HG03039 (cell line): ENCODE results near the gene CACNA1C.

ENCODE experiments used
- ATAC-seq: cut with Tn5 transposase; IDR thresholded peaks from one replicate; pipeline ENCODE4 v1.9.1; 2021; ENCODE audit warnings: mild to moderate bottlenecking, moderate library complexity; ENCODE audit not compliant: unreplicated experiment

Gene CACNA1C

DNA sequence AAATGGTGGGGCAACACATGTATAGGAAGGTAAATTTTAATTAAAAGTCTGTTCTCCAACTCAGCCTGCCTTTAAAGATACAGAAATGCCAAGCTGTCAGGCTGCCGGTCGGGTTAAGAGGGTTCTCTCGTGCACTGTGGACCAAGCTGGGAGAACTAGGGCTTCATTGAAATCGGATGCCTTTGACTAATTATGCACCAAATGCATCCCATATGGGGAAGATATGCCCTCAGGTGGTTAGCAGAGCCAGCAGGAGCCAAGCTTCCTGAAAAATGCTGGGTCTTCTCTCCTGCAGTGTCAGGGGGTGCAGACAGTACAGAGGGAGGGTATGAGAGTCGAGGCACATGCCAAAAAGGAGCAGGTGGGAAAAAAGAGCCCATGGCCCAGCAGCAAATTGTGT, 236.1 kb downstream of the CACNA1C start:
- no peak for ATAC-seq

- no peak for ATAC-seq
These were observed 236.7 kb downstream of the CACNA1C start for GRCh38 chr12:2289525-2289924.

GRCh38 chr12:2290091-2290490, 237.3 kb downstream of the CACNA1C start:
- ATAC-seq = no peak

DNA sequence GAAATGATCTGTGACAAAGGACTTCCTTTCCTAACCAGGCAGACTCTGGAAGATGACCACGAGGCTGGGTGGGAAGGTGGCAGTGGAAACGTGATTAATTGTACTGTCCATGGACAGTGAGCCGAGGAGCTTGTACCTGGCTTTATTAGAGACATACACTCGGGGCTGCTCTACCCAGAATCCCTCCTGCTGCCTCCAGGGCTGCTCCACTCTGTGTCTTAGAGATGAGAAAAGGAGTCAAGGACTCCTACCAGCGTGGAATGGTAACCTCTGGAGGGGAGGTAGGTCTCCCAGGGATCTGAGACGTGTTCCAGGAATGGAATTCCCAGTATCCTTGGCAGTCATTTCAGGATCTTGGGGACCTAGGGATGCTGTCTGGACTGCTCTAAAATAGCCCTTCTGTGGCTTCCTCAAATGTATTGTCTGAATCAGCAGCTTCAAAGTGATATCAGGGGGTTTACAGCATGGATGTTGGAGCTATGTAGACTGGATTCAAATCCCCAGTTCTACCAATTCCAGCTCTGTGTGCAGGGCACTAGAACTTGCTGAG, 237.8 kb downstream of the CACNA1C start:
- no peak for ATAC-seq

DNA sequence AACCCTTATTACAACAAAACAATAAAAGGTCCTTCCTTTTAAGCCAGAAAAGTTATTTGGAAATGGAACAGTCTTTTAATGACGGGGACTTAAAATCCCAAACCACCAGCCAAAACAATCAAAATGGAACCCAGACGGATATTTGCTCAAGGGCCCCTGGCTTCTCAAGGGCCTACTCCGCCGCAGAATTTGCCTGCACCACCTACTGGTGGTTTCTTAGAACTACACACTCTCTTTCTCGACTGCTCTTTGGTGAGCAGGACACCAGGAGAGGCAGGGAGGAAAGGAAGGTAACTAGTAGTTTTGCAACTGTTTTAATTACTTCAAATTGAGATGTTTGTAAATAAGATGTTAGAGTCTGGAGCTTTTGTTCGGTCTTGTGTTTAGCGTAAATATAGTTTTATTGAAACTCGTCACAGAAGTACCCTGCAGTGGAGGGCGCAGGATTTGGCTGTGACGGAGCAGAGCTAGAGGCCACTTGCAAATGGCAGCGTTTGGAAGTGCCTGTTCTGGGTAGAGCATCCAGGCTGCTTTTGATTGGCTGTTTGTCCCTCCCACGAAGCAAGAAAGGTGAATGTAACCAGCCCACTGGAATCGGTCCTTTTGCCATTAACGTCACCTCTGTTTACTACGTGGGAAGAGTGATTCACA, 238.5 kb downstream of the CACNA1C start:
- ATAC-seq = no peak

GRCh38 chr12:2291947-2292346, 239.2 kb downstream of the CACNA1C start:
- ATAC-seq = no peak

- no peak for ATAC-seq
These were observed 239.8 kb downstream of the CACNA1C start for GRCh38 chr12:2292560-2292959.

- no peak for ATAC-seq
These were observed 242.1 kb downstream of the CACNA1C start for GRCh38 chr12:2294651-2295475.

GRCh38 chr12:2295941-2296461, 243.2 kb downstream of the CACNA1C start:
- ATAC-seq = no peak

- no peak for ATAC-seq
These were observed 244.2 kb downstream of the CACNA1C start for GRCh38 chr12:2297004-2297403.

- peak; percentile 47 for ATAC-seq
These were observed 244.9 kb downstream of the CACNA1C start for GRCh38 chr12:2297658-2298057.

GRCh38 chr12:2298556-2299200, 245.9 kb downstream of the CACNA1C start:
- ATAC-seq = no peak

- ATAC-seq = no peak
These were observed 246.4 kb downstream of the CACNA1C start for GRCh38 chr12:2299206-2299605.

GRCh38 chr12:2300168-2300567, 247.4 kb downstream of the CACNA1C start:
- ATAC-seq = no peak

GRCh38 chr12:2300886-2301285, 248.1 kb downstream of the CACNA1C start:
- no peak for ATAC-seq

DNA sequence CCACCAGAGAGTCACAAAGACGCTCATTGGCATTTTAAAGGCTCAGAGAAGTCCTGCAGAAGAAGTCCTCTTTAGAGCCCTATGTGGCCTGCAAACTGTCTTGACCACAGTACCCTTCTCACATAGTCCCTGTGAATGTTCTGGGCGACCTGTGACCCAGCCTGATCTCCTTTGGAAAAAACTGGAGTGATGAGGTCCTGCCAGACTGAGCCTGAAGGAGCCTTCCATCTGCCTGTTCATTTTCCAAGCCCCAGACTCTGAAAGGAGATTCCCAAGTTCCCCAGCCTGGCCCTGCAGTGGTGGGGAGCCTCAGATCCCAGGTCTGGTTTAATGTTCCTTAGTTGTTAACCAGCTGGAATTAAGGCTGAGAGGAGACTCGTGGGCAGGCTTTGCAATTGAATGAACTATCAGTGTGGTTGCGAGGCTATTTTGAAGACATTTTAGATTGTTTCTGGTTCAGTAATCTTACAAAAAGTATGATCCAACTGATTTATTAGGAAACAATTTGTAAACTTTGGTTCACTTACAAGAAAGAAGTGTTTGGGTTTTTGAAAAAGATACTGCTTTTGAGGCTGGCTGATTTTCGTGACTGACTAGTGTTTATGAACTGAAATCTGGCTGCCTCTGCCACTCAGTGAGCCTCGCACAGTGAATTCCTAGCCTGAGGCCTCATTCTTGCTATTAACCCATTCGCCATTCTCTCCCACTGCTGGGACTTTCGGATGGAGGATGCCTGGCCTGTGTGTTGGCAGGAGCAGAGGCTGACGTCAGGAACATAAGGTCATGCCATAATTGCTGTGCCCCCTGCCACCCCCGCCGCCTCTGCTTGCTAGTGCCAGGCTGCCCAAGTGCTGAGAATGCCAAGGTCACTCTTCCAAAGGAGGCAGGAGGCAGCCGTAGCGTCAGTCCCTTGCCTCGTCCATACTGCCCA, 249.0 kb downstream of the CACNA1C start:
- ATAC-seq = no peak

DNA sequence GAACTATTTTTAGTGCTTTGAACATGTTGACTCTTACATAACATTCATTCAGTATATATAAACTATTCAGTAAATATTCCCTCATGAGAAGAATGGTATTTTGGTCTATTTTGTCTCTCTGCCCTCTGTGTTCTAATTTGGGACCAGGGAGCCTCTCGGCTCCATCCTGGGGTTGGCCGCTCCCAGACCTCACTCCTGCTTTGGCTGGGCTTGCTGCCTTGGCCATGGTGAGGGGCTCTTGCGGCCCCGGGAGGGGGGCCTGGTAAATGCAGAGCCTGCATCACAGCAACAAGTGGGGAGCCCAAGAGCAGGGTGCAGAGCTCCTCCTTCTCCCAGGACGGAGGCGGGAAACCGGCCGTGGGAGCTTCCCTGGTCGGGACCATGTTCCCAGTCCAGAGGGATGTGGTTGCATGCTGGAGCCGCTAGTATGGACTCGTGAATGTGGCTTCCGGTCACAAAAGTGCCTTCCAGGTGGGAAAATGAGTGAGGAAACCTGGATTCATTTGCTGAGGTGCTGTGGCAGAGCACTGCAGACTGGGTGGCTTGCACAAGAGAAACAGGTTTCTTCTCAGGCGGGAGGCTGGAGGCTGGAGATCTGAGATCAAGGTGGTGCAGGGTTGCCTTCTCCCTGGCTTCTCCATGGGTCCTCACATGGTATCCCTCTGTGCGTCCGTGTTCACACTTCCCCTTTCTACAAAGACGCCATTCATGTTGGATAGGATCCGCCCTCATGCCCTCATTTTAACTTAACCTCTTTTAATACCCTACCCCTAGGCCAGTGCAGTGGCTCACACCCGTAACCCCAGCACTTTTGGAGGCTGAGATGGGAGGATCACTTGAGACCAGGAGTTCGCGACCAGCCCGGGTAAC, 250.2 kb downstream of the CACNA1C start:
- no peak for ATAC-seq

- ATAC-seq = no peak
These were observed 251.4 kb downstream of the CACNA1C start for GRCh38 chr12:2304223-2304622.

GRCh38 chr12:2306012-2306411, 253.2 kb downstream of the CACNA1C start:
- ATAC-seq = no peak
